PC-9 (cell line): Measurements from ENCODE around the gene HS3ST2. TPM values are rescaled to one million over a fixed set of nuclear protein-coding genes. Genes with fewer than 3 reads are reported as not detected.

Experiments
- BruUV-seq: library from RNA; stranded (reverse); fragments of 400-500 nt; replicated peaks from 2 replicates; lab custom pipeline; 2021; lab: Mats Ljungman, UMichigan
- CTCF ChIA-PET: fragments of 300-600 bp; sonication (Branson Sonifier 250); formaldehyde crosslinking; loops from one replicate; lab custom pipeline; 2022; ENCODE audit warnings: antibody characterized with exemption; lab: Charles Lee
- POLR2A ChIA-PET: fragments of 300-600 bp; sonication (Branson Sonifier 250); formaldehyde crosslinking; loops from one replicate; lab custom pipeline; 2022; ENCODE audit warnings: antibody characterized with exemption; ENCODE audit not compliant: unreplicated experiment; lab: Charles Lee
- DNase-seq, 2 experiments: peaks; one replicate each; pipeline versions ENCODE4 v3.0.0 to v3.0.0-alpha.2; 2015 to 2022; ENCODE audit warnings: mixed read lengths in 1 of 2
- H2AFZ ChIP-seq: fragments of 200-600 bp; sonication (generic); 2 replicates; pipeline ENCODE4 v1.8.1; 2017; ENCODE audit warnings: antibody characterized with exemption
- H3F3A ChIP-seq: fragments of 200-600 bp; sonication (generic); 2 replicates; pipeline ENCODE4 v1.8.1; 2017; ENCODE audit warnings: antibody characterized with exemption, mild to moderate bottlenecking, low read depth; ENCODE audit not compliant: insufficient read depth
- H3K27ac ChIP-seq: fragments of 200-600 bp; sonication (generic); 2 replicates; pipeline ENCODE4 v1.6.1; 2016; ENCODE audit warnings: mixed run types
- H3K27me3 ChIP-seq: fragments of 200-600 bp; sonication (generic); 2 replicates; pipeline ENCODE4 v1.6.1; 2016; ENCODE audit warnings: low read depth, mixed run types; ENCODE audit not compliant: insufficient read depth
- H3K36me3 ChIP-seq: fragments of 200-600 bp; sonication (generic); 2 replicates; pipeline ENCODE4 v1.6.1; 2016; ENCODE audit warnings: low read depth, mixed run types
- H3K4me1 ChIP-seq: fragments of 200-600 bp; sonication (generic); replicated peaks from 2 replicates; pipeline ENCODE4 v1.6.1; 2016; ENCODE audit warnings: mixed run types; ENCODE audit not compliant: insufficient read depth
- H3K4me2 ChIP-seq: fragments of 200-600 bp; sonication (generic); 2 replicates; pipeline ENCODE4 v1.6.1; 2017; ENCODE audit warnings: mixed run types
- H3K4me3 ChIP-seq: fragments of 200-600 bp; sonication (generic); 2 replicates; pipeline ENCODE4 v1.6.1; 2016; ENCODE audit warnings: mixed run types
- H3K79me2 ChIP-seq: fragments of 200-600 bp; sonication (generic); 2 replicates; pipeline ENCODE4 v1.6.1; 2017; ENCODE audit warnings: low read depth, mixed run types
- H3K9me2 ChIP-seq: fragments of 200-600 bp; sonication (generic); 2 replicates; pipeline ENCODE4 v1.8.1; 2017; ENCODE audit warnings: mild to moderate bottlenecking; ENCODE audit not compliant: insufficient read depth
- H3K9me3 ChIP-seq: fragments of 200-600 bp; sonication (generic); 2 replicates; pipeline ENCODE4 v1.8.1; 2016; ENCODE audit warnings: low read depth; ENCODE audit not compliant: insufficient read depth
- H4K20me1 ChIP-seq: fragments of 200-600 bp; sonication (generic); 2 replicates; pipeline ENCODE4 v1.8.1; 2017; ENCODE audit not compliant: insufficient read depth
- CTCF ChIP-seq: fragments of 200-600 bp; sonication (generic); conservative IDR thresholded peaks from 2 replicates; pipeline ENCODE4 v1.6.1; 2017; ENCODE audit warnings: mixed run types, antibody characterized with exemption, mild to moderate bottlenecking, moderate library complexity
- EZH2 ChIP-seq: fragments of 200-600 bp; sonication (generic); IDR thresholded peaks from 2 replicates; pipeline ENCODE4 v1.8.0; 2017; ENCODE audit warnings: antibody characterized with exemption, low read depth
- intact Hi-C: fragments of 100-400 bp; cut with micrococcal nuclease; formaldehyde crosslinking; loops from one replicate; pipeline ENCODE4 v1.10.0; 2022; ENCODE audit not compliant: unreplicated experiment
- total RNA-seq: library from RNA; stranded (reverse); gene quantifications from 2 replicates; pipeline ENCODE4 v1.2.3, GENCODE V29; 2021

The HS3ST2 gene
- total RNA-seq, 1 experiment from 2014 or later: 1.1 TPM

GRCh38 chr16:22797551-22797950 lies 16.4 kb upstream of the HS3ST2 start:
- Histone ChIP-seq H4K20me1 (no peaks in the 10 kb centered on the region), H3K27ac (no peak overlapping the region), H3K4me2 (no peak overlapping the region), H3K27me3 (no peaks in the 10 kb centered on the region), H3K36me3 (no peaks in the 10 kb centered on the region), H3K9me2 (0 out of 2 replicates have a peak, but pooled peaks cover 2% of the 10 kb centered on the region), H2AFZ (no peak overlapping the region), H3K4me3 (no peak overlapping the region), H3K79me2 (no peaks in the 10 kb centered on the region), H3K9me3 (peaks cover 12% of the 10 kb centered on the region; the same call in 1 of the 2 replicates), H3K4me1 (0 out of 2 replicates have a peak, but pooled peaks cover 15% of the 10 kb centered on the region), H3F3A (no peaks in the 10 kb centered on the region)
- BruUV-seq: no TSS peak
- TF ChIP-seq CTCF: no peak
- TF ChIP-seq EZH2: no peak
- intact Hi-C loops: no loop called here
- POLR2A ChIA-PET: no interaction called here
- CTCF ChIA-PET: no interaction called here
- peak in 1 of 2 experiments; percentile 67 for DNase-seq

- Histone ChIP-seq H3K4me3 (no peak overlapping the region), H3F3A (no peaks in the 10 kb centered on the region), H2AFZ (no peak overlapping the region), H3K27me3 (no peaks in the 10 kb centered on the region), H4K20me1 (no peaks in the 10 kb centered on the region), H3K4me1 (0 out of 2 replicates have a peak, but pooled peaks cover 15% of the 10 kb centered on the region), H3K79me2 (no peaks in the 10 kb centered on the region), H3K36me3 (no peaks in the 10 kb centered on the region), H3K27ac (no peak overlapping the region), H3K9me2 (0 out of 2 replicates have a peak, but pooled peaks cover 2% of the 10 kb centered on the region), H3K9me3 (peaks cover 11% of the 10 kb centered on the region; the same call in 1 of the 2 replicates), H3K4me2 (no peak overlapping the region)
- DNase-seq: no peak
- CTCF ChIA-PET: no interaction called here
- TF ChIP-seq EZH2: no peak
- TF ChIP-seq CTCF: no peak
- POLR2A ChIA-PET: no interaction called here
- BruUV-seq: no TSS peak
- intact Hi-C loops: no loop called here
Measured at GRCh38 chr16:22799113-22799512, 14.8 kb upstream of the HS3ST2 start.

- no peak for DNase-seq
- no peaks in the 10 kb centered on the region for H3K36me3 ChIP-seq
- no peak overlapping the region for H3K4me3 ChIP-seq
- ChIA-PET CTCF (no interaction called here), POLR2A (no interaction called here)
- no peaks in the 10 kb centered on the region for H3F3A ChIP-seq
- no peaks in the 10 kb centered on the region for H4K20me1 ChIP-seq
- no peaks in the 10 kb centered on the region for H3K4me1 ChIP-seq
- BruUV-seq: no TSS peak
- intact Hi-C loops: no loop called here
- no peak for TF ChIP-seq CTCF
- TF ChIP-seq EZH2: no peak
- H3K9me2 ChIP-seq: 0 out of 2 replicates have a peak, but pooled peaks cover under 1% of the 10 kb centered on the region
- no peak overlapping the region for H2AFZ ChIP-seq
- H3K4me2 ChIP-seq: no peak overlapping the region
- no peak overlapping the region for H3K27ac ChIP-seq
- no peaks in the 10 kb centered on the region for H3K79me2 ChIP-seq
- no peaks in the 10 kb centered on the region for H3K27me3 ChIP-seq
- peaks cover 3% of the 10 kb centered on the region; the same call in 1 of the 2 replicates for H3K9me3 ChIP-seq
Measured at GRCh38 chr16:22804893-22805292, 9.1 kb upstream of the HS3ST2 start.
